Measurements from ENCODE around the gene OVOL2. TPM values are rescaled to one million over a fixed set of nuclear protein-coding genes. Genes with fewer than 3 reads are reported as not detected.

The OVOL2 gene
- total and polyA plus RNA-seq, 2 of the 8 experiments (the other 6 are each of a cell fraction or from before 2014, with no cell fraction given), result 11.0 to 11.4 TPM

DNA sequence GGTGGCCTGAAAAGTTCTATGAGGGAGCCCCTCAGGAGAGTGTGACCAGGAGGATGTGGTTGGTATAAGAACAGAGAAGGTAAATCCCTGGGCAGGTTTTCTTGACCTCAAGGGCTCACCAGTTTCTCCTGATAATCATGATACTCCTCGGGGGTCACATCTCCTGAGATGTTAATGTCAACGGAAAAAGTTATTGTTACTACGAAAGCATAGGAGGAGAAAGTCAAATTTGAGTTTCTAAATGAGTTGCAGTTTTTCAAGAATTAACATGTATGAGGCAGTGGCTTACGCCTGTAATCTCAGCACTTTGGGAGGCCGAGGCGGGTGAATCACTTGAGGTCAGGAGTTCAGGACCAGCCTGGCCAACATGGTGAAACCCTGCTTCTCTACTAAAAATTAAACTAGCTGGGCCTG is 65.5 kb downstream of the OVOL2 start (continued):
- no peak for TF ChIP-seq TAF7 (optimal IDR thresholded peaks at IDR 0.05; ENCODE audit: borderline replicate concordance, low read depth, low read length)
